Stimulated activated CD8-positive, alpha-beta memory T cell treated with anti-CD3 and anti-CD28 coated beads, Interleukin-4, amount 100 ng/mL, for 4 hours (primary cell): ENCODE results near the gene PEX10.
"Not testable (repeated sequence)": the region's sequence is repeated elsewhere in the genome, so short reads cannot be mapped to it uniquely, and the experiment has no call there.

Experiments
- DNase-seq, 2 donors: peaks; one replicate each; pipeline ENCODE4 v3.0.0-alpha.2; 2020; ENCODE audit warnings: low read depth in 2 of 2, low spot score in 1 of 2

PEX10 gene

GRCh38 chr1:2412395-2412772 lies at the start of gene PEX10:
Gene PEX10, minus strand, starts transcription at chr1:2412564. Its CDS starts 62 bp downstream, at chr1:2412502.
- DNase-seq: peak; percentile 98

GRCh38 chr1:2460996-2461751 lies 48.8 kb upstream of the PEX10 start:
- no peak for DNase-seq

GRCh38 chr1:2460203-2460602 lies 47.8 kb upstream of the PEX10 start:
- DNase-seq: no peak

- no peak for DNase-seq
Measured at GRCh38 chr1:2459757-2460156, 47.4 kb upstream of the PEX10 start.

- DNase-seq: not testable (repeated sequence)
Measured at GRCh38 chr1:2459102-2459753, 46.9 kb upstream of the PEX10 start.

- DNase-seq: no peak
Measured at GRCh38 chr1:2458687-2459086, 46.3 kb upstream of the PEX10 start.

- no peak for DNase-seq
Measured at GRCh38 chr1:2457444-2457843, 45.1 kb upstream of the PEX10 start.

- DNase-seq: no peak
Measured at GRCh38 chr1:2455757-2456156, 43.4 kb upstream of the PEX10 start.

GRCh38 chr1:2454227-2454626 lies 41.9 kb upstream of the PEX10 start:
- DNase-seq: no peak

GRCh38 chr1:2452932-2453315 lies 40.6 kb upstream of the PEX10 start:
- no peak for DNase-seq

GRCh38 chr1:2452201-2452931 lies 40.0 kb upstream of the PEX10 start:
- DNase-seq: no peak

- DNase-seq: no peak
Measured at GRCh38 chr1:2451741-2452140, 39.4 kb upstream of the PEX10 start.

GRCh38 chr1:2449636-2450454 lies 37.5 kb upstream of the PEX10 start:
- no peak for DNase-seq

GRCh38 chr1:2448098-2448445 lies 35.7 kb upstream of the PEX10 start:
- no peak for DNase-seq

GRCh38 chr1:2447276-2448097 lies 35.1 kb upstream of the PEX10 start:
- DNase-seq: no peak

GRCh38 chr1:2446861-2447260 lies 34.5 kb upstream of the PEX10 start:
- no peak for DNase-seq

GRCh38 chr1:2446394-2446793 lies 34.0 kb upstream of the PEX10 start:
- DNase-seq: no peak

- DNase-seq: no peak
Measured at GRCh38 chr1:2445823-2446215, 33.5 kb upstream of the PEX10 start.

GRCh38 chr1:2445162-2445822 lies 32.9 kb upstream of the PEX10 start:
- no peak for DNase-seq

- no peak for DNase-seq
Measured at GRCh38 chr1:2444138-2444591, 31.8 kb upstream of the PEX10 start.
